Ovary (tissue), 9 donors: ENCODE data around the gene GNPDA2. TPM values are rescaled to one million over a fixed set of nuclear protein-coding genes. Genes with fewer than 3 reads are reported as not detected.

Source experiments
- DNase-seq, 5 donors: peaks; one replicate each; pipeline ENCODE4 v3.0.0-alpha.2; 2019 to 2020
- H3K27ac ChIP-seq, 2 donors: fragments of 200-600 bp; one replicate each; pipeline versions ENCODE4 v1.5.1 to v1.8.0; 2019 to 2022
- H3K27me3 ChIP-seq: fragments of 200-600 bp; one replicate; pipeline ENCODE4 v1.8.0; 2022
- H3K36me3 ChIP-seq: fragments of 200-600 bp; sonication (generic); one replicate; pipeline ENCODE4 v1.5.1; 2019
- H3K4me1 ChIP-seq: one replicate; pipeline ENCODE4 v1.8.1; 2013; ENCODE audit warnings: mild to moderate bottlenecking, moderate library complexity; ENCODE audit not compliant: insufficient read depth
- H3K4me3 ChIP-seq: fragments of 200-600 bp; sonication (generic); one replicate; pipeline ENCODE4 v1.5.1; 2017
- H3K9me3 ChIP-seq, 2 donors: fragments of 200-600 bp in 1 of 2; sonication (generic) in 1 of 2; one replicate each; pipeline versions ENCODE4 v1.5.1 to v1.8.1; 2013 to 2019; ENCODE audit warnings: mild to moderate bottlenecking in 1 of 2, moderate library complexity in 1 of 2
- CTCF ChIP-seq, 3 donors: fragments of 450-650 bp in 2 of 3; fragments of 200-600 bp in 1 of 3; IDR thresholded peaks; one replicate each; pipeline versions ENCODE4 v1.5.1 to v1.8.0; 2016 to 2022; ENCODE audit warnings: antibody characterized with exemption in 3 of 3, mild to moderate bottlenecking in 1 of 3
- EP300 ChIP-seq: sonication (generic); formaldehyde crosslinking; IDR thresholded peaks from one replicate; pipeline ENCODE4 v1.6.1; 2017; ENCODE audit warnings: antibody characterized with exemption
- POLR2A ChIP-seq: fragments of 450-650 bp; IDR thresholded peaks from one replicate; pipeline ENCODE4 v1.6.1; 2017; ENCODE audit warnings: antibody characterized with exemption, mild to moderate bottlenecking, moderate library complexity
- WGBS, 3 donors: extraction: QIAGEN DNeasy Blood & Tissue Kit in 1 of 3; methylation state at CpG; one replicate each; pipeline versions ENCODE4 v1.1.5 to v1.1.7; 2013 to 2017; 5-methylcytosine and 5-hydroxymethylcytosine counted together
- intact Hi-C, 4 donors: fragments of 100-400 bp; cut with DNase I; formaldehyde crosslinking; loops; one replicate each; pipeline versions ENCODE4 v1.11.0 to v1.15.1; 2022 to 2023
- polyA plus RNA-seq, 2 donors: library from polyadenylated mRNA; stranded (reverse); fragments of 200-250 nt in 1 of 2; fragments of 350-450 nt in 1 of 2; fragmentation: Illumina TruSeq in 1 of 2; extraction: RNeasy Lipid Tissue Mini Kit (QIAGEN cat#74804) in 1 of 2; gene quantifications; one replicate each; pipeline ENCODE4 v1.2.3, GENCODE V29; 2013 to 2014
- total RNA-seq, 7 donors: library from RNA; depleted of rRNA in 2 of 7; stranded (reverse); fragments of >200 nt in 2 of 7; fragmentation: NEBNext Ultra II Directional in 3 of 7; extraction: Animal tissue kit (Norgen Biotek cat#: 25700) in 3 of 7; gene quantifications; one replicate each; pipeline versions ENCODE4 v1.1.0 to v1.2.4, GENCODE V29; 2016 to 2023
- donor health status: DM: no; HTN: no; CAD: no; lungs with moderate emphysema.
- donor health status: DM: no; HTN: no; CAD: no.
- donor health status: Bipolar disorder and iron deficiency.
- donor health status: DM: yes; HTN: yes; CAD: no.
- donor health status: DM: no; HTN: no; CAD: no.
- donor health status: DM: yes; HTN: yes; CAD: no.

The GNPDA2 gene
- total and polyA plus RNA-seq, 9 donors: 13.1 to 30.3 (median 21.4) TPM

- Histone ChIP-seq H3K27me3 (no peaks in the 10 kb centered on the region), H3K36me3 (no peaks in the 10 kb centered on the region), H3K9me3 (no peaks in the 10 kb centered on the region), H3K27ac (no peak overlapping the region), H3K4me3 (no peak overlapping the region), H3K4me1 (no peaks in the 10 kb centered on the region)
- TF ChIP-seq CTCF (IDR thresholded peaks at IDR 0.05) (no peak), POLR2A (no peak), EP300 (no peak)
- 63 to 78% (median 66%) methylated on average over 4 of the region's 4 CpGs for WGBS, 3 donors
- no peak for DNase-seq
- intact Hi-C loops: no loop called here
Measured at GRCh38 chr4:44670506-44671199, 55.7 kb downstream of the GNPDA2 start.

- no peak for DNase-seq
- no peak for TF ChIP-seq EP300
- TF ChIP-seq CTCF (IDR thresholded peaks at IDR 0.05): no peak
- TF ChIP-seq POLR2A: no peak
- WGBS, 3 donors: 44 to 86% (median 52%) methylated on average over 2 of the region's 2 CpGs
- Histone ChIP-seq H3K4me1 (no peaks in the 10 kb centered on the region), H3K27ac (no peak overlapping the region), H3K27me3 (no peaks in the 10 kb centered on the region), H3K36me3 (no peaks in the 10 kb centered on the region), H3K4me3 (no peak overlapping the region), H3K9me3 (no peaks in the 10 kb centered on the region)
- intact Hi-C loops: no loop called here
Measured at GRCh38 chr4:44668526-44668925, 57.8 kb downstream of the GNPDA2 start.

GRCh38 chr4:44663539-44664263 lies 62.7 kb downstream of the GNPDA2 start:
- no peak overlapping the region for H3K4me3 ChIP-seq
- no peaks in the 10 kb centered on the region for H3K9me3 ChIP-seq
- WGBS, 3 donors: 87 to 91% (median 90%) methylated on average over 20 of the region's 20 CpGs
- no peaks in the 10 kb centered on the region for H3K36me3 ChIP-seq
- DNase-seq: no peak
- TF ChIP-seq POLR2A: no peak
- no peak for TF ChIP-seq EP300
- TF ChIP-seq CTCF (IDR thresholded peaks at IDR 0.05): no peak
- no peaks in the 10 kb centered on the region for H3K4me1 ChIP-seq
- intact Hi-C loops: no loop called here
- no peaks in the 10 kb centered on the region for H3K27me3 ChIP-seq
- H3K27ac ChIP-seq: no peak overlapping the region

- DNase-seq: no peak
- Histone ChIP-seq H3K9me3 (no peaks in the 10 kb centered on the region), H3K4me1 (no peaks in the 10 kb centered on the region), H3K4me3 (no peak overlapping the region), H3K36me3 (no peaks in the 10 kb centered on the region), H3K27ac (no peak overlapping the region), H3K27me3 (no peaks in the 10 kb centered on the region)
- TF ChIP-seq CTCF (IDR thresholded peaks at IDR 0.05) (no peak), EP300 (no peak), POLR2A (no peak)
- WGBS, 3 donors: 38 to 90% (median 63%) methylated on average over 2 of the region's 2 CpGs
- intact Hi-C loops: no loop called here
Measured at GRCh38 chr4:44662623-44663005, 63.7 kb downstream of the GNPDA2 start.
